HG02884 (cell line): ENCODE data around the gene HMGA1.
"Not testable (repeated sequence)": the region's sequence is repeated elsewhere in the genome, so short reads cannot be mapped to it uniquely, and the experiment has no call there.

Source experiments
- ATAC-seq: cut with Tn5 transposase; IDR thresholded peaks from one replicate; pipeline ENCODE4 v1.9.1; 2021; ENCODE audit warnings: mild to moderate bottlenecking, moderate library complexity; ENCODE audit not compliant: unreplicated experiment

The HMGA1 gene

GRCh38 chr6:34239893-34240292 lies 3.2 kb downstream of the HMGA1 start:
- ATAC-seq: no peak

GRCh38 chr6:34240329-34241248 lies 3.9 kb downstream of the HMGA1 start:
- no peak for ATAC-seq

GRCh38 chr6:34241351-34242215 lies 4.9 kb downstream of the HMGA1 start:
- no peak for ATAC-seq

- ATAC-seq: no peak
Measured at GRCh38 chr6:34242252-34243130, 5.8 kb downstream of the HMGA1 start.

GRCh38 chr6:34243131-34243771 lies 6.6 kb downstream of the HMGA1 start:
- no peak for ATAC-seq

GRCh38 chr6:34243901-34244884 lies 7.5 kb downstream of the HMGA1 start:
- ATAC-seq: no peak

GRCh38 chr6:34245032-34245760 lies 8.5 kb downstream of the HMGA1 start:
- not testable (repeated sequence) for ATAC-seq

GRCh38 chr6:34245761-34246140 lies 9.1 kb downstream of the HMGA1 start:
- ATAC-seq: not testable (repeated sequence)

- ATAC-seq: no peak
Measured at GRCh38 chr6:34246249-34246562, 9.5 kb downstream of the HMGA1 start.

GRCh38 chr6:34246563-34247391 lies 10.1 kb downstream of the HMGA1 start:
- no peak for ATAC-seq

GRCh38 chr6:34247481-34248197 lies 11.0 kb downstream of the HMGA1 start:
- ATAC-seq: no peak

- no peak for ATAC-seq
Measured at GRCh38 chr6:34248198-34248726, 11.6 kb downstream of the HMGA1 start.

GRCh38 chr6:34248727-34249468 lies 12.2 kb downstream of the HMGA1 start, which contains the start of gene SMIM29:
TSS of gene SMIM29 (minus strand) at chr6:34249006. CDS start at chr6:34247791, 1,215 bp downstream.
- ATAC-seq: peak; percentile 66

- ATAC-seq: peak; percentile 23
Measured at GRCh38 chr6:34249469-34250261, 13.0 kb downstream of the HMGA1 start.

- not testable (repeated sequence) for ATAC-seq
Measured at GRCh38 chr6:34252395-34252794, 15.7 kb downstream of the HMGA1 start.
